PC-3 (cell line): Measurements from ENCODE around the gene AGGF1. TPM values are rescaled to one million over a fixed set of nuclear protein-coding genes. Genes with fewer than 3 reads are reported as not detected.

Experiments used
- ATAC-seq: fragments of 200-7000 bp; cut with Tn5 transposase; 2 replicates; pipeline ENCODE4 v1.9.1; 2020; ENCODE audit warnings: mild to moderate bottlenecking, moderate library complexity
- BruUV-seq: library from RNA; stranded (reverse); fragments of 400-500 nt; replicated peaks from 2 replicates; lab custom pipeline; 2021; lab: Mats Ljungman, UMichigan
- CTCF ChIA-PET: fragments of 300-600 bp; sonication (Branson Sonifier 250); formaldehyde crosslinking; loops from one replicate; lab custom pipeline; 2022; ENCODE audit warnings: antibody characterized with exemption; lab: Charles Lee
- POLR2A ChIA-PET: fragments of 300-600 bp; sonication (Branson Sonifier 250); formaldehyde crosslinking; loops from one replicate; lab custom pipeline; 2022; ENCODE audit warnings: antibody characterized with exemption; ENCODE audit not compliant: unreplicated experiment; lab: Charles Lee
- DNase-seq: peaks from one replicate; pipeline ENCODE4 v3.0.0-alpha.2; 2015
- H2AFZ ChIP-seq: fragments of 300-600 bp; sonication (generic); 2 replicates; pipeline ENCODE4 v1.6.0; 2016; ENCODE audit warnings: antibody characterized with exemption, low read length
- H3F3A ChIP-seq: fragments of 300-600 bp; sonication (generic); one replicate; pipeline ENCODE4 v1.6.0; 2017; ENCODE audit warnings: antibody characterized with exemption, low read length, control low read depth, mild to moderate bottlenecking; ENCODE audit not compliant: unreplicated experiment
- H3K27ac ChIP-seq: fragments of 300-600 bp; sonication (generic); 2 replicates; pipeline ENCODE4 v1.5.1; 2016; ENCODE audit warnings: mild to moderate bottlenecking, low read length
- H3K27me3 ChIP-seq: fragments of 300-600 bp; sonication (generic); 2 replicates; pipeline ENCODE4 v1.6.1; 2016; ENCODE audit warnings: low read length, mixed read lengths
- H3K36me3 ChIP-seq: fragments of 300-600 bp; sonication (generic); 2 replicates; pipeline ENCODE4 v1.6.1; 2016; ENCODE audit warnings: low read depth, mixed run types, low read length, mixed read lengths
- H3K4me1 ChIP-seq: fragments of 300-600 bp; sonication (generic); 2 replicates; pipeline ENCODE4 v1.5.1; 2016; ENCODE audit warnings: low read length; ENCODE audit not compliant: insufficient read depth
- H3K4me2 ChIP-seq: fragments of 300-600 bp; sonication (generic); 2 replicates; pipeline ENCODE4 v1.6.0; 2016; ENCODE audit warnings: low read length
- H3K4me3 ChIP-seq: fragments of 300-600 bp; sonication (generic); 2 replicates; pipeline ENCODE4 v1.5.1; 2016; ENCODE audit warnings: mild to moderate bottlenecking, low read length, mixed read lengths
- H3K79me2 ChIP-seq: fragments of 300-600 bp; sonication (generic); 2 replicates; pipeline ENCODE4 v1.6.1; 2017; ENCODE audit warnings: low read length, mixed read lengths
- H3K9ac ChIP-seq: fragments of 300-600 bp; sonication (generic); 2 replicates; pipeline ENCODE4 v1.6.0; 2016; ENCODE audit warnings: mild to moderate bottlenecking, low read length
- H3K9me2 ChIP-seq: fragments of 300-600 bp; sonication (generic); replicated peaks from 2 replicates; pipeline ENCODE4 v1.6.1; 2016; ENCODE audit warnings: mixed run types, low read length, mixed read lengths
- H3K9me3 ChIP-seq: fragments of 300-600 bp; sonication (generic); 2 replicates; pipeline ENCODE4 v1.6.1; 2016; ENCODE audit warnings: low read length, mixed read lengths
- H4K20me1 ChIP-seq: fragments of 300-600 bp; sonication (generic); 2 replicates; pipeline ENCODE4 v1.6.1; 2016; ENCODE audit warnings: low read length, mixed read lengths
- CTCF ChIP-seq: fragments of 300-600 bp; sonication (generic); conservative IDR thresholded peaks from 2 replicates; pipeline ENCODE4 v1.5.1; 2017; ENCODE audit warnings: antibody characterized with exemption, low read depth, mild to moderate bottlenecking, low read length
- EZH2 ChIP-seq: fragments of 300-600 bp; sonication (generic); IDR thresholded peaks from one replicate; pipeline ENCODE4 v1.6.1; 2017; ENCODE audit warnings: antibody characterized with exemption, mild to moderate bottlenecking, low read length; ENCODE audit not compliant: unreplicated experiment
- EZH2phosphoT487 ChIP-seq: fragments of 300-600 bp; sonication (generic); IDR thresholded peaks from 2 replicates; pipeline ENCODE4 v1.6.1; 2018; ENCODE audit warnings: mild to moderate bottlenecking, antibody characterized with exemption, low read length, borderline replicate concordance
- intact Hi-C: fragments of 100-400 bp; cut with micrococcal nuclease; formaldehyde crosslinking; loops from 2 replicates; pipeline ENCODE4 v1.9.0; 2023
- total RNA-seq: library from RNA; depleted of rRNA; stranded (reverse); fragments of >200 nt; gene quantifications from 2 replicates; pipeline ENCODE4 v1.2.3, GENCODE V29; 2014

AGGF1 gene
- total RNA-seq, 1 experiment from 2014 or later, result 14.4 TPM

- H3K79me2 ChIP-seq, result no peaks in the 10 kb centered on the region
- no peak overlapping the region for H3K27ac ChIP-seq
- POLR2A ChIA-PET, result no interaction called here
- H4K20me1 ChIP-seq, result no peaks in the 10 kb centered on the region
- no peaks in the 10 kb centered on the region for H3K9me3 ChIP-seq
- no peak overlapping the region for H3K9ac ChIP-seq
- BruUV-seq, result no TSS peak
- H3F3A ChIP-seq, result no peaks in the 10 kb centered on the region
- intact Hi-C loops, result loop anchor here (2.0 to 10.0 kb wide), 3 partner anchors 233 to 417 kb away; partner anchors contain the start of gene F2R
- no peak overlapping the region for H3K4me3 ChIP-seq
- H3K4me2 ChIP-seq, result no peak overlapping the region
- H3K9me2 ChIP-seq, result no peaks in the 10 kb centered on the region
- no peak for TF ChIP-seq EZH2phosphoT487
- no peak for TF ChIP-seq EZH2
- H3K27me3 ChIP-seq, result no peaks in the 10 kb centered on the region
- CTCF ChIA-PET, result no interaction called here
- H3K4me1 ChIP-seq, result peaks cover 4% of the 10 kb centered on the region; the same call in 1 of the 2 replicates
- no peak for DNase-seq
- H2AFZ ChIP-seq, result no peak overlapping the region
- no peaks in the 10 kb centered on the region for H3K36me3 ChIP-seq
- ATAC-seq, result peak; percentile 71
These were observed 12.5 kb upstream of the AGGF1 start for GRCh38 chr5:77017668-77018067.

GRCh38 chr5:77022511-77023417 lies 7.4 kb upstream of the AGGF1 start:
- H3K27me3 ChIP-seq, result no peaks in the 10 kb centered on the region
- no peak overlapping the region for H3K9ac ChIP-seq
- peaks cover 4% of the 10 kb centered on the region; the same call in 1 of the 2 replicates for H3K4me1 ChIP-seq
- H3K9me3 ChIP-seq, result no peaks in the 10 kb centered on the region
- no peak overlapping the region for H3K4me3 ChIP-seq
- TF ChIP-seq EZH2 (no peak), CTCF (no peak), EZH2phosphoT487 (no peak)
- intact Hi-C loops, result no loop called here
- no TSS peak for BruUV-seq
- no peak overlapping the region for H3K4me2 ChIP-seq
- H3K79me2 ChIP-seq, result no peaks in the 10 kb centered on the region
- H3K27ac ChIP-seq, result no peak overlapping the region
- no peak for DNase-seq
- H3F3A ChIP-seq, result no peaks in the 10 kb centered on the region
- H2AFZ ChIP-seq, result no peak overlapping the region
- ChIA-PET CTCF (no interaction called here), POLR2A (no interaction called here)
- no peaks in the 10 kb centered on the region for H3K9me2 ChIP-seq
- H3K36me3 ChIP-seq, result no peaks in the 10 kb centered on the region
- ATAC-seq, result no peak
- H4K20me1 ChIP-seq, result no peaks in the 10 kb centered on the region

- H3K79me2 ChIP-seq, result no peaks in the 10 kb centered on the region
- no TSS peak for BruUV-seq
- DNase-seq, result no peak
- intact Hi-C loops, result no loop called here
- peaks cover 9% of the 10 kb centered on the region; the same call in 1 of the 2 replicates for H3K9me3 ChIP-seq
- no peak overlapping the region for H3K4me2 ChIP-seq
- no peaks in the 10 kb centered on the region for H3K9me2 ChIP-seq
- no peak overlapping the region for H3K27ac ChIP-seq
- POLR2A ChIA-PET, result no interaction called here
- peaks cover 5% of the 10 kb centered on the region; the same call in 1 of the 2 replicates for H3K36me3 ChIP-seq
- no peak overlapping the region for H3K4me3 ChIP-seq
- H3K9ac ChIP-seq, result no peak overlapping the region
- no peak overlapping the region for H2AFZ ChIP-seq
- no peak for ATAC-seq
- H3K27me3 ChIP-seq, result no peaks in the 10 kb centered on the region
- CTCF ChIA-PET, result no interaction called here
- H4K20me1 ChIP-seq, result no peaks in the 10 kb centered on the region
- no peaks in the 10 kb centered on the region for H3F3A ChIP-seq
- H3K4me1 ChIP-seq, result no peaks in the 10 kb centered on the region
- TF ChIP-seq CTCF (no peak), EZH2phosphoT487 (no peak), EZH2 (no peak)
These were observed 5.7 kb upstream of the AGGF1 start for GRCh38 chr5:77024490-77024889.
